Adrenal gland (tissue), 12 donors: Measurements from ENCODE around the gene RNF141. TPM values are rescaled to one million over a fixed set of nuclear protein-coding genes. Genes with fewer than 3 reads are reported as not detected.
A peak's percentile ranks its signal among the peaks of the same experiment; 100 is the strongest.

Experiments used
- DNase-seq, 7 donors: peaks; one replicate each; pipeline ENCODE4 v3.0.0-alpha.2; 2019 to 2020
- H3K27ac ChIP-seq, 5 donors: fragments of 200-600 bp; sonication (generic) in 4 of 5; 1 replicate in 3 of 5; 2 replicates in 2 of 5; pipeline versions ENCODE4 v1.5.1 to v1.8.0; 2016 to 2020; ENCODE audit warnings: mild to moderate bottlenecking in 1 of 5
- H3K27me3 ChIP-seq: fragments of 200-600 bp; 2 replicates; pipeline ENCODE4 v1.8.0; 2021
- H3K36me3 ChIP-seq, 2 donors: fragments of 200-600 bp; replicated peaks in 1 of 2; 1 replicate in 1 of 2; 2 replicates in 1 of 2; pipeline versions ENCODE4 v1.5.1 to v1.8.0; 2018 to 2022
- H3K4me1 ChIP-seq, 2 donors: fragments of 200-600 bp; replicated peaks in 1 of 2; 1 replicate in 1 of 2; 2 replicates in 1 of 2; pipeline versions ENCODE4 v1.5.1 to v1.8.0; 2018 to 2021
- H3K4me3 ChIP-seq, 4 donors: fragments of 200-600 bp; sonication (generic) in 3 of 4; one replicate each; pipeline ENCODE4 v1.5.1; 2016 to 2018
- H3K9me3 ChIP-seq, 3 donors: fragments of 200-600 bp; sonication (generic) in 1 of 3; replicated peaks in 1 of 3; 1 replicate in 2 of 3; 2 replicates in 1 of 3; pipeline versions ENCODE4 v1.5.1 to v1.8.0; 2016 to 2021
- POLR2A ChIP-seq, 2 donors: fragments of 450-650 bp; IDR thresholded peaks; one replicate each; pipeline ENCODE4 v1.6.1; 2017; ENCODE audit warnings: antibody characterized with exemption in 2 of 2, mild to moderate bottlenecking in 2 of 2, moderate library complexity in 1 of 2
- WGBS, 4 donors: extraction: QIAGEN DNeasy Blood & Tissue Kit in 2 of 4; methylation state at CpG; one replicate each; pipeline versions ENCODE4 v1.1.5 to v1.1.7; 2013 to 2017; 5-methylcytosine and 5-hydroxymethylcytosine counted together
- intact Hi-C, 2 donors: fragments of 100-400 bp; cut with DNase I; formaldehyde crosslinking; loops; one replicate each; pipeline versions ENCODE4 v1.14.1 to v1.15.0; 2022 to 2023
- polyA plus RNA-seq, 3 donors: library from polyadenylated mRNA; stranded (reverse); fragments of 200-250 nt in 2 of 3; fragments of 350-450 nt in 1 of 3; fragmentation: Illumina TruSeq in 1 of 3; extraction: RNeasy Lipid Tissue Mini Kit (QIAGEN cat#74804) in 1 of 3; gene quantifications; one replicate each; pipeline ENCODE4 v1.2.3, GENCODE V29; 2013 to 2014
- total RNA-seq, 9 donors: library from RNA; depleted of rRNA in 4 of 9; stranded (reverse); fragments of >200 nt in 4 of 9; fragments of 120-200 nt in 1 of 9; fragmentation: NEBNext Ultra II Directional in 1 of 9; extraction: Animal tissue kit (Norgen Biotek cat#: 25700) in 1 of 9; gene quantifications; one replicate each; pipeline versions ENCODE4 v1.1.0 to v1.2.4, GENCODE V29; 2013 to 2023
- TF ChIP-seq, protein P1 (sequence below), 6 experiments: fragments of 450-650 bp in 4 of 6; fragments of 200-600 bp in 2 of 6; sonication (generic) in 1 of 6; IDR thresholded peaks; 1 replicate in 5 of 6; 2 replicates in 1 of 6; pipeline versions ENCODE4 v1.5.1 to v1.8.0; 2016 to 2021; ENCODE audit warnings: antibody characterized with exemption in 6 of 6, mild to moderate bottlenecking in 2 of 6, moderate library complexity in 1 of 6
- donor health status: healthy with polysubstance abuse.
- donor health status: Bipolar disorder and iron deficiency.
- donor health status: DM: yes; HTN: yes; CAD: no.
- donor health status: DM: no; HTN: no; CAD: no.
- donor health status: DM: no; HTN: no; CAD: no.
- donor health status: DM: yes; HTN: yes; CAD: no.

RNF141 gene
- total and polyA plus RNA-seq, 12 donors = 10.3 to 109 (median 56.1) TPM

DNA sequence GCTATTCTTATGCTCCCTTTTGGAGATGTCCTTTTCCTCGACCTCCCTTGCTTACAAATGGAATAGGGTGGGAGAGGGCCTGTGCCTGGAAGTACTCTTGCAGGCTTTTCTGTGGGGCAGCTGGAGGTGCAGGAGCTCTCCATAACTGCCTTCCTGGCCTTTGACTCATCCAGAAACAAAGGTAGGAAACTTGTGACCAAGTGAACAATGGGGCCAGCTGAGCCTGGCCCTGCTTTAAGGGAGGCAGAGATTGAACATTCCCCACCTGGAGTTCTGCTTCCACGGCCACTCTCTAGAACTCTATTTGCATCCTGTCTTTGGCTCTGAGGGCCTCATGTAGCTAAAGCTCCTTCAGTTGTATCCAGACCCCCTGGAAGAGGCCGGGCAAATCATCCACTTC, 32.6 kb upstream of the RNF141 start:
- WGBS, 4 donors = 87 to 97% (median 94%) methylated on average over 3 of the region's 3 CpGs
- H3K4me1 ChIP-seq = peaks cover 9 to 16% of the 10 kb centered on the region in 2 donors
- no peak overlapping the region for H3K27ac ChIP-seq

DNA sequence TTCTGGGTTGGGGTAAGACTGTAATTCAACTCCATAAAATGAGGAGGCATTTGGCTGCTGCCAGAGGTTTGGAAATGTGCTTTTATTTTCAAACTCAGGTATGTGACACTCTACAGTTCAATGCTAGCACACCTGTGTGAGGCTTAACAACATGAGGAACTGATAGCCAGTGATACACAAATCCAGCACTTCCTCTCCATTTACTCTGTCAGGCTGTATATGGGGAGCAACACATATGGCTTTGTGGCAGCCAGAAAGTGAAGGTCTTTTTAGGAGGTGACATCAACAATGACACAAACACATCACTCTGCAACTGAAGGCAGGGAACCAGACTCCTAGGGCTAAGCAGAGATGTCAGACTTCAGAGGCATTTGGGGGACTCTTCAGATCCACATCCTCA, 32.0 kb upstream of the RNF141 start:
- Histone ChIP-seq H3K27me3 (no peaks in the 10 kb centered on the region), H3K36me3 (peaks cover 0 to 9% of the 10 kb centered on the region in 2 donors), H3K27ac (no peak overlapping the region), H3K4me1 (peaks cover 13 to 17% of the 10 kb centered on the region in 2 donors), H3K9me3 (no peaks in the 10 kb centered on the region), H3K4me3 (no peak overlapping the region)
- no peak for TF ChIP-seq POLR2A (IDR thresholded peaks at IDR 0.05)
- TF ChIP-seq, protein P1, sequence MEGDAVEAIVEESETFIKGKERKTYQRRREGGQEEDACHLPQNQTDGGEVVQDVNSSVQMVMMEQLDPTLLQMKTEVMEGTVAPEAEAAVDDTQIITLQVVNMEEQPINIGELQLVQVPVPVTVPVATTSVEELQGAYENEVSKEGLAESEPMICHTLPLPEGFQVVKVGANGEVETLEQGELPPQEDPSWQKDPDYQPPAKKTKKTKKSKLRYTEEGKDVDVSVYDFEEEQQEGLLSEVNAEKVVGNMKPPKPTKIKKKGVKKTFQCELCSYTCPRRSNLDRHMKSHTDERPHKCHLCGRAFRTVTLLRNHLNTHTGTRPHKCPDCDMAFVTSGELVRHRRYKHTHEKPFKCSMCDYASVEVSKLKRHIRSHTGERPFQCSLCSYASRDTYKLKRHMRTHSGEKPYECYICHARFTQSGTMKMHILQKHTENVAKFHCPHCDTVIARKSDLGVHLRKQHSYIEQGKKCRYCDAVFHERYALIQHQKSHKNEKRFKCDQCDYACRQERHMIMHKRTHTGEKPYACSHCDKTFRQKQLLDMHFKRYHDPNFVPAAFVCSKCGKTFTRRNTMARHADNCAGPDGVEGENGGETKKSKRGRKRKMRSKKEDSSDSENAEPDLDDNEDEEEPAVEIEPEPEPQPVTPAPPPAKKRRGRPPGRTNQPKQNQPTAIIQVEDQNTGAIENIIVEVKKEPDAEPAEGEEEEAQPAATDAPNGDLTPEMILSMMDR (IDR thresholded peaks at IDR 0.05) = no peak
- intact Hi-C loops = loop anchor here in 1 of 2 donors (10.0 kb wide), 1 partner anchor 82 kb away; no protein-coding TSS in a partner anchor
- DNase-seq = no peak

More for the DNA sequence above, 32.6 kb upstream of the RNF141 start:
- DNase-seq = no peak
- no peaks in the 10 kb centered on the region for H3K9me3 ChIP-seq
- no peak overlapping the region for H3K4me3 ChIP-seq
- intact Hi-C loops = loop anchor here in 1 of 2 donors (10.0 kb wide), 1 partner anchor 81 kb away; no protein-coding TSS in a partner anchor
- TF ChIP-seq, protein P1 (IDR thresholded peaks at IDR 0.05) = no peak
- TF ChIP-seq POLR2A (IDR thresholded peaks at IDR 0.05) = no peak
- H3K36me3 ChIP-seq = peaks cover 0 to 10% of the 10 kb centered on the region in 2 donors
- no peaks in the 10 kb centered on the region for H3K27me3 ChIP-seq

DNA sequence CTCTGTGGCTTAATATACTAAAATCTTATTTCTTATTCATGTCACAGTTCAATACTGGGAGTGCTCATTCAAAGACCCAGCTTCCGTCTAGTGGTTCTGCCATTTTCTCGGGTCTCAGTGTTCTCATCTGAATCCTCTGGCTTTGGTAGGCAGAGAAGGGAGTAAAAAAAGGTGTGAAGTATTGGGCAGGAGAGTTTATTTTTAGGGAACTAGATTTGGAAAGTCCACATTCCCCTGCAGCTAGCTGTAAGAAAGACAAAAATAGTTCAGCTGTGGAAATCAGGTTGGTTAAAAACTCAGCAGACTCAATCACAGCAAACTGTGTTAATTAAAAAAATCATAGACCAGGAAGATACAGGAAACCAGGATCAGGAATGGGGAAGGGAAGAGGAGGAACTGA, 31.5 kb upstream of the RNF141 start:
- Histone ChIP-seq H3K4me1 (peaks cover 14 to 17% of the 10 kb centered on the region in 2 donors), H3K27ac (no peak overlapping the region), H3K4me3 (no peak overlapping the region), H3K9me3 (no peaks in the 10 kb centered on the region), H3K27me3 (no peaks in the 10 kb centered on the region), H3K36me3 (peaks cover 0 to 9% of the 10 kb centered on the region in 2 donors)
- TF ChIP-seq POLR2A (IDR thresholded peaks at IDR 0.05) = no peak
- TF ChIP-seq, protein P1 (IDR thresholded peaks at IDR 0.05) = no peak
- no peak for DNase-seq
- intact Hi-C loops = loop anchor here in 1 of 2 donors (10.0 kb wide), 1 partner anchor 82 kb away; no protein-coding TSS in a partner anchor
- 92 to 100% (median 95%) methylated on average over 2 of the region's 2 CpGs for WGBS, 4 donors

DNA sequence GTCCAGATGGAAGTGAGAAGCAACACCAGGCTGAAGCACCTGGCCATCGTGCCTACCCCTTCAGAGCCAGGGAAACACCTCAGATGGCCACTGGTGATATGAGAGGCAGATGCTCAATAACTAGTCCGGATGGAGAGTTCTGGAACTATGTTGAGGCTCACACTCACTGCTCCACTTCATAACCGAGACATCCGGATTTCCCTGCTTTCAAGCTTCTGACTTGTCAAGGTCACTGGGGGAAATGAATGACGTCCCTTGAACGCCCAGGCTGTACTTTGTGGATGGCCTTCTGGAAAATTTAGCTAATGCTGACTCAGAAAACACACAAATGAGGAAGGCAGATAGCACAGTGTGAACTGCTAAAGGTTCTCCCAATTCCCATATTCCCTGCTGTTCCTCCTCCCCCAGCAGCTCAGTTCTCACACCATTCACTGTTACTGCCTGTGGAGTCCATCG, 27.5 kb upstream of the RNF141 start, which contains the start of gene LYVE1:
Gene LYVE1 (minus strand): TSS at position 180 of the 456 bp plus-strand sequence. CDS start 133 bp downstream, at position 47.
- intact Hi-C loops = loop anchor here in 1 of 2 donors (10.0 kb wide), 1 partner anchor 166 kb away; no protein-coding TSS in a partner anchor
- Histone ChIP-seq H3K27me3 (no peaks in the 10 kb centered on the region), H3K4me3 (peak within 1 kb of the TSS in 2 of 4 donors; percentile 13 to 27), H3K36me3 (peaks cover 0 to 5% of the 10 kb centered on the region in 2 donors), H3K9me3 (no peaks in the 10 kb centered on the region), H3K27ac (peak within 1 kb of the TSS; percentile 44 to 90 (median 79)), H3K4me1 (peaks cover 18 to 30% of the 10 kb centered on the region in 2 donors)
- WGBS, 4 donors = 23 to 37% (median 28%) methylated on average over 7 of the region's 7 CpGs
- TF ChIP-seq, protein P1 (IDR thresholded peaks at IDR 0.05) = no peak
- TF ChIP-seq POLR2A (IDR thresholded peaks at IDR 0.05) = peak; percentile 58 to 60
- peak; percentile 74 to 90 (median 84) for DNase-seq
